Measurements from ENCODE around the gene KLHDC8B.
A peak's percentile ranks its signal among the peaks of the same experiment; 100 is the strongest.

Gene KLHDC8B

GRCh38 chr3:49171119-49171774 lies at the start of gene KLHDC8B:
KLHDC8B (plus strand) TSS chr3:49171598; CDS start chr3:49172770, 1,172 bp downstream.
- peak; percentile 82 for DNase-seq

DNA sequence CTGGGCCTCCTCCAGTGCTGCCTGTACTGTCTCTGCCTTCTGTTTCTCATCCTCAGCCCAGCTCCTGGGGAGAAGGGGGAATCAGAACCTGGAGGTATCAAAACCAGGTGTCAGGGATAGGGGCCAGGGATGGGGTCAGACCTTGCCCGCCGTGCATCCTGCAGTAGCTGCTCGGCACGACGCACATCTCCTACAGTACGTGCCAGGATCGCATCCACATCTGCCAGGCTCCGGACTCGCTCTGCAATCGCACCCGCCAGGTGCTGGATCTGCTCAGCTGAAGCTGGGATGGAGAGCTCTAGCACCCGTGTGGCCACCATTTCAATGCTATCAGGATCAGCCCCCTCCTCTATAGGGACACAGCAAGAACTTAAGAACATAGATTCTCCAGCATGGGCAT lies 49.4 kb upstream of the KLHDC8B start:
- DNase-seq, result no peak

GRCh38 chr3:49122451-49122850 lies 48.9 kb upstream of the KLHDC8B start:
- DNase-seq, result no peak

DNA sequence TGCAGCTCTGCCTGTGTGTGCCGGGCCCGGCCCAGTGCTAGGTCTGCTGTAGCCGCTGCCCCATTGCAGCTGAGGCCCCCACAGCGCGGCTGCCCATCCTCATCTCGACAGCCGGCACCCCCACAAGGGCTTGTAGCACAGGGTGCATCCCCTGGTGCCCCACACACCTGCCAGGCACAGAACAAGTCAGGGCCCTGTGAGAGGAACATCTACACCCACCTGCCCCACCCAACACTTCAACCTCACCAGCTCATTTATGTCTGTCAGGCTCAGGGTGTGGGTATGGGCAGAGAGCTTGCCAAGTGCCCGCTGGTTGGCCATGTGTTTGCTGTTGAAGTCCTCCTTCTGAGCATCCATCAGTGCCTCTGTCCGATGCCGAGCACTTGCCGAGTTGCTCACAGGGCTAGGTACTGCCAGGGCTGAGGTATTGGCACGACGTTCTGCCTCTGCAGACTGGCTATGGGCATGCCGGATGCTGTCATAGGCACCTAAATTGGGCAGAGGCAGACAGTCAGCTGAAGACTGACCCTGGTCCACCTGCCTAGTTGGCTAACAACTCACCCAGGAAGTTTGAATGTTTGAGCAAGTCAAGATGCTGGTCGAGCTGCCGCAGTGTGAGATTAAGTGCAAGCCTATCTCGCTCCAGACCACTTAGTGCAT lies 48.4 kb upstream of the KLHDC8B start:
- no peak for DNase-seq

GRCh38 chr3:49123687-49124086 lies 47.7 kb upstream of the KLHDC8B start:
- DNase-seq, result no peak

DNA sequence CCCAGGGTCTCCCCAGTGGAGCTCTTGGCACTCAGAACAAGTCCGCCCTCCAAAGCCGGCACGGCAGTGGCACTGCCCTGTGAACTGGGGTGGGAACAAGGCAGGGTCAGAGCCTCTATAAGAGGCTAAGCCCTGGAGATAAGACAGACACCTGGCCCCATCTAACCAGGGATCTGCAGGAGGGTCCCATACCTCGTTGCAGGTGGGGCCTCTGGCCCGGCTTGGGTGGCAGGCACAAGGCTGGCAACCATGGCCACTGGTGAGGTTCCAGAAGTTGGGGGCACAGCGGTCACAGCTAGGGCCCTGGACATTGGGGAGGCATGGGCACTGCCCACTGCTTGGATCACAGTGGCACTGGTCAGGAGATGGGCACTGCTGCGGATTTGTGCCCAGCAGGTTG lies 47.2 kb upstream of the KLHDC8B start:
- DNase-seq, result no peak

GRCh38 chr3:49124991-49125670 lies 46.3 kb upstream of the KLHDC8B start:
- peak; percentile 23 for DNase-seq

DNA sequence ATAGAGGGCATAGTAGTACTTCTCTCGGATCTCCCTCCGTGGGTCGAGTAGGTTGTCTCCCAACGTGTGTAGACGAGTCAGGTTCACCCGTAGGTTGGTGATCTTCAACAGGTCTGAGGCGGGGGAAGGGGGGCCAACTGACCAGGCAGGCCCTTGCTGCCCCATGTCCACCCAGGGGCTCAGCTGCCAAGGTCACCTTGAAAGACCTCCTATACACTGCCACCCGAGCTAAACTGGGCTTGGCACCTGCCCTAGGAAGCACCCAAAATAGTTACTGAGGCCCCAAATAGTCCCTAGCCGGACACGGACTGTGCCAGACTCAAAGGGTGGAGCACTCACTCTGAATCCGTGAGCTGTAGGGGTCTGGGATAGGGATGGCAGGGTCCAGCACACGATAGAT lies 40.4 kb upstream of the KLHDC8B start:
- no peak for DNase-seq

GRCh38 chr3:49131576-49131975 lies 39.8 kb upstream of the KLHDC8B start:
- DNase-seq, result no peak

DNA sequence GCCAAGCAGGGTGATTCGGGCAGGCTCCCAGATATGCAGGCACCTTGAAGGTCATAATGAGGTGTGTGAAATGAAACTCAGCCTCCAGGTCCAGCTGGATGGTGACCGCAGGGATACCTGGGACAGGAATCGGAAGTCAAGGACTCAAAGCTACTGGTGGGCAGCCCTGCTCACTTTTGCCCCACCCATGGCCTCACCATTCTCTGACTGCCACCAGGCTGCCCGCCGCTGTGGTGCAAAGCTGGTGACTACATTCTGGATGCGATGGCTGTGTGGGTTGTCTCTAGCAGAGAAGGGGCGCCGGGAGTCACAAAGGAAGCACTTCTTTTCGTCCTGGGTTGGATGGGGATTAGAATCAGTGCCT lies 39.3 kb upstream of the KLHDC8B start:
- no peak for DNase-seq

- no peak for DNase-seq
These were observed 38.8 kb upstream of the KLHDC8B start, which contains the start of gene LAMB2 for GRCh38 chr3:49132437-49133225. LAMB2 (minus strand) TSS chr3:49133050; CDS start chr3:49132867, 183 bp downstream.

- DNase-seq, result no peak
These were observed 38.0 kb upstream of the KLHDC8B start for GRCh38 chr3:49133226-49133951.

GRCh38 chr3:49134471-49135265 lies 36.7 kb upstream of the KLHDC8B start:
- DNase-seq, result no peak

DNA sequence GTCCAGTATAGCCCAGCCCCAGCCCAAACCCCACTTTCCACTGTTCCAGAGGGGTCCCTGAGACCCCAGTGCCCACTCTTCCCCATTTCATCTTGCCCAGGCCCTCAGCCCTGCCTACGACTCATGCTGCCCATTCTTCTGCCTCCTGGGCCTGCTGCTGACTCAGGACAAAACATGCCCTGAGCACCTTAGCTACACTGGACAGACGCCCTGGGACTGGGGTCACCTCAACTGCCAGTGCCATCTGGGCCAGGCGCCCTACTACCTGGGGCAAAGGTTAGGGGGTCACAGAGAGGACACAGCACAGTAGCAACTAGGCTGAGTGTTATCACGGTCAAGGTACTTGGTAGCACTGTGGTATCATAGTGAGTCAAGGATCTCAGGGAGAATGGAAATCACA lies 35.9 kb upstream of the KLHDC8B start:
- no peak for DNase-seq

- no peak for DNase-seq
These were observed 31.3 kb upstream of the KLHDC8B start for GRCh38 chr3:49140080-49140479.

- no peak for DNase-seq
These were observed 23.2 kb upstream of the KLHDC8B start for GRCh38 chr3:49148159-49148558.

DNA sequence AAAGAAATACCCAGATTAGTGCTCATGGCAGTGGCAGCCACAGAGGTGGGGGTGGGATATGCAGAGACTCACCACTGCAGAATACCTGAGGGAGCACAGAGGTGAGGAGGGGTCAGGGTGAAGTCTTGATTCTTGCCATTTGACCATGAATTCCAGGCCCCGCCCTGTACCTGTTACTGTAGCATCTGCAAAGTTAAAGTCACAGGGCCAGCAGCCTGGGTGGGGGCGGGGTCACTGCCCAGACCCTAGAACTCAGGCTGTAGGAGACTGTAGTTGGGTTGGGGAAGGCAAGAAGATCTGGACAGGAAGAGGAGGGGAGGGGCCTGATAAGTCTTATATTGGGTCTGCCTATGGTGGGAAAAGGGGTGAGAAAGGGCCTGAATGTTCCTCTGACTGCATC lies 19.8 kb upstream of the KLHDC8B start:
- no peak for DNase-seq

DNA sequence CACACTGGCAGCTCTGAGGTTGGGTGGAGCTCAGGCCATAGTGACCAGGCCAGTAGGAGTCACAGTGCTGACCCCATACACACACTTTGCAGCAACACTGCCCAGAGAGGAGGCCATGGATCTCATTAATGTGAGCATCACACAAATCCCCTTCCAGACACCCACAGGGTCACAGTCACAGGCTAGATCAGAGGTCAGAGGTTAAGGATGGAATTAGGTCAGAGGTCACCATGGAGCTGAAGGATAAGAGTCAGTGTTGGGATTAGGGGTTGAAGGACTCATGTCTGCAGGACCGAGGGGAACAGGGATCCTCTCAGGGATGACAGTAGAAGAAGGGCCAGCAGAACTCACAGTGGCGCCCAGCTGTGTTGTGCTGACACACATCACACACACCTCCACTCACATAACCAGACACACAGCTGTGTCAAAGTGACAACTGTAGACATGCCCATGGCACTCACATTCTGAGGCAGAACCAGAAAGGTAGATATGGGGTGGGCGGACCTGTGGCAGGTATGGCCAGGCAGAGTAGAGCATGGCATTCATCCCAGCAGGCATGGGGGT lies 18.0 kb upstream of the KLHDC8B start:
- DNase-seq, result no peak

GRCh38 chr3:49157289-49157688 lies 14.1 kb upstream of the KLHDC8B start:
- DNase-seq, result no peak

- DNase-seq, result peak; percentile 72
These were observed 13.2 kb upstream of the KLHDC8B start for GRCh38 chr3:49158103-49158709.

- no peak for DNase-seq
These were observed 12.6 kb upstream of the KLHDC8B start for GRCh38 chr3:49158792-49159191.
